NT2/D1 (cell line): ENCODE results near the gene DTNB.

Experiments used
- YY1 ChIP-seq: IDR thresholded peaks from 2 replicates; pipeline ENCODE4 v1.6.1; 2011; ENCODE audit not compliant: insufficient read length, insufficient read depth
- ZNF274 ChIP-seq: IDR thresholded peaks from 2 replicates; pipeline ENCODE4 v1.6.1; 2011; ENCODE audit warnings: mild to moderate bottlenecking, low read depth, low read length

GRCh38 chr2:25438793-25439192, 234.6 kb downstream of the DTNB start:
- TF ChIP-seq YY1, result no peak
- no peak for TF ChIP-seq ZNF274
